Fibroblast of upper back skin (primary cell): ENCODE data around the gene CIC.

Source experiments
- DNase-seq: peaks from one replicate; pipeline ENCODE4 v3.0.0-alpha.2; 2013

Gene CIC

DNA sequence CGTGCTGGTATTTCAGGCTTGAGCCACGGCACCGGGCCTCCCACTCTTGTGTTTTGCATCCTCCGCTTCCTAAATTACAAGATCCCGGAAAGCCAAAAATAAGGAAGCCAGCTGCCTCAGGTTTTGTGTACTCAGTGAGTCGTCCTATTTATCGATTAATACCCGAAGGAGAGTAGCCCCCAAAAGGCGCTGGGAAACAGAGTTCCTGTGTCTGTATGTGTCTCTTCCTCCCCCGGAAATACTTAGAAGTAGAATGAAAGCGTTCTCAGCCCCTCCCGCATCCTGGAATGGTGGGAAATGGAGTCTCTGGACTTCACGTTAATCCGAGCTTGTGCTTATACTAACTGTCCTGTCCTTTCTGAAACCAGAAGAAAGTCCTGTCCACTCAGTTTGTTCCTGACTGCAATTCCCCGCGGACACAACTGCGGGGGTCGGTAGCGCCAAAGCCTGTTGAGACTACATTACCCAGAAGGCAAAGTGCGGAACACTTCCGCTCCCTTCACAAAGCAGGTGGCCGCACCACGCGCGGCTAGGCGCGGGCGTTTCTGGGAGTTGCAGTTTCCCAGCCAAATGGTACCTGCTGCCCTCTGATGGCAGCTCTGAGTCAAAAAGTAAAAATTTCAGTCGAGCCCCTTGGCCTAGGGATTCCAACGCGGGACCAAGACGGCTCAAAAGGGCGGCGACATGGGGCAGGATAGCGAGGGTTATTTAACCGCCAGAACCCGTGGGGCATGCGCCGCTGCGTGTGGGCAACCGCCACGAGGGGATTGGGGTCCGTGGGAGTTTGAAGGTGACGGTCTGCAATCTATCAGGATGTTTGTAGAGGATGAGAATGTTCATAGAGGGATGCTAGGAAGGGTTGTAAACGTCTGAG is 24.5 kb upstream of the CIC start:
- peak; percentile 93 for DNase-seq

GRCh38 chr19:42245231-42245630 is 23.8 kb upstream of the CIC start:
- no peak for DNase-seq

GRCh38 chr19:42246143-42246921 is 22.7 kb upstream of the CIC start:
- DNase-seq = peak; percentile 83

DNA sequence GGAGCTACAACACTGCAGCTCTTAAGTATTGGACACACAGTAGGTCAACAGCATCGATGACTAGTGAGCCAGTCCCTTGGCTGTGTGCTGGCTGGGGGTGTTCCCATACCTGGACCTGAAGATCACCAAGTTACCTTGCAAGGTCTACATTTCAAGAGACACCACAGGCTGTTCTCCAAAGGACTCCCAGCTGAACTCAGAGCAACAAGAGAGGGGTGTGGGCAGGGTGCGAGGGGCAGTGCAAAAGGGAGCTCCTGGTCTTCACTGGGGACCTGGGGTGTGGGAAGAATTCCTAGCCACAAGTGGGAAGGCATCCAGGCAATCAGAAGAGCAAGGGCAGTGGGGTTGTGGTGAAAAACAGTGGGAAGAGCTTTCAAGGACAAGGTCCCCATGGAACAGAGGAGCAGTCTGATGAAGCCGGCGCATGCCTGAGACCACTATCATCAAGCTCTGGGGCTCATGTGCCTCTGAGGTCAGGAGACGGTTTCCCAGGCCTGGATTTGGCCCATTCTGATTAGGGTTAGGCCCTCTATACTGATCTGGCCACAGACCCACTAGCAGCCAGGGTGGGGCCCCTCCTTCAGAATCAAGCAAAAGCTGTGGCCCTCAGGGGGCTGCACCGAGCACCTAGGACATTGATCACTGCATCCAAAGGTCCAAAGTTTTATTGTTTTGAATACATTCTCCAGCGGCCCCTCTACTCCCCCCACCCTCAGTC is 22.0 kb upstream of the CIC start:
- peak; percentile 59 for DNase-seq

- no peak for DNase-seq
Measured at GRCh38 chr19:42247640-42248199, 21.3 kb upstream of the CIC start.

DNA sequence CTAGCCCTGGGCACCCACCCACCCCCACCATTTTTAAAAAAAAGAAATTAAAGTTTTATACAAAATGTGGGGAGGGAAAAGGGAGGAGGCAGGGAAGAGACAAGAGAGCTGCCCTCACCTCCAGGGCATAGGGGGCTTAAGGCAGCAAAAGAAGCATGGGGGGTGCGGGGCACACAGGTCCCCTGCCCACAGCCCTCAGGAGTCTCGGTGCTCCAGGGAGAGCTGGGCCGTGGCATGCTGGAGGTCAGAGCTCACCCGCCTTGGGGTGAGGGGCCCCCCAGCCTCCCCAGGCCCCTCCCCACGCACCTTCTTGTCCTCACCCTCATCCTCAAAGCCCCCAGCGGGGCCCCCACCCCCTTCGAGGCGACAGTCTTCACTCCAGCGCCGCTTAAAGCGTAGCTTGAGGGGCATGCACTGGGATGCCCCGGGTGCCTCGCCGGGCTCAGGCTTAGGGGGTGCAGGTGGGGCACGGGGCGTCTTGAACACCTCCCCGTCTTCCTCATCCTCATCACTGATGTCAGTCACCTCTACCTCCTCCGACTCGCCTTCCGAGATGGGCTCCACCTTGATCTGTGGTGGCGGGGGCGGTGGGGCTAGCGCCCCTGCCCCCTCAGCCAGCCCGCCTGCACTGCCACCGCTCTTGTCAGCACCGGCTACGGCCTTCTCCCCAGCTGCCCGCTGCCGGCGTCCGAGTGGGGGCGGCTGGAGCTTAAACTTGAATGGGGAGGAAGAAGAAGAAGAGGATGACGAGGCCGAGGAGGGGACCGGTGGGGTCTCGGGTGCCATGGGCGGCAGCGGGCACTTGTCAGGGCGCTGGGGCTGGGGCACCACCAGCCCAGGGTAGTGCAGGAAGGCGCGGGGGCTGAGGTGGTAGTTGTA is 20.5 kb upstream of the CIC start:
- no peak for DNase-seq

- no peak for DNase-seq
Measured at GRCh38 chr19:42249149-42249750, 19.8 kb upstream of the CIC start.

DNA sequence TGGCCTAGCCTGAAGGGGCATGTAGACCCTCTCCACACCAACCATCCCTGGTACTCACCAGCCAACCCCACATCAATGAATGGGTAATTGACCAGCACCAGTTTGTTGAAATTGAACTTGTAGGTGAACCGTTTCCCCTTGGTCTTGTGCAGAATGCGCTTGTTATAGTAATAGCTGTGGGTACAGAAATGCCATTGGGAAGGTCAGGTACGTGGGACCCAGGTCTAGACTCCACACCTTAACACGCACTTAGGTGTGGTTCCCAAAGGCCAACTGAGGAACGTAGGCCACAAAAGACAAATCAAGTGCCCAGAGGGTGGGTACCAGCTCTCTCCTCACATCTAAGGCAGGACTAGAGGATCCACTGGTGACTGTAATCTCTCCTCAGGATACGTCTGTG is 19.3 kb upstream of the CIC start:
- DNase-seq = no peak

GRCh38 chr19:42250183-42250665 is 18.8 kb upstream of the CIC start:
- no peak for DNase-seq

GRCh38 chr19:42250666-42251531 is 18.2 kb upstream of the CIC start:
- peak; percentile 41 for DNase-seq

DNA sequence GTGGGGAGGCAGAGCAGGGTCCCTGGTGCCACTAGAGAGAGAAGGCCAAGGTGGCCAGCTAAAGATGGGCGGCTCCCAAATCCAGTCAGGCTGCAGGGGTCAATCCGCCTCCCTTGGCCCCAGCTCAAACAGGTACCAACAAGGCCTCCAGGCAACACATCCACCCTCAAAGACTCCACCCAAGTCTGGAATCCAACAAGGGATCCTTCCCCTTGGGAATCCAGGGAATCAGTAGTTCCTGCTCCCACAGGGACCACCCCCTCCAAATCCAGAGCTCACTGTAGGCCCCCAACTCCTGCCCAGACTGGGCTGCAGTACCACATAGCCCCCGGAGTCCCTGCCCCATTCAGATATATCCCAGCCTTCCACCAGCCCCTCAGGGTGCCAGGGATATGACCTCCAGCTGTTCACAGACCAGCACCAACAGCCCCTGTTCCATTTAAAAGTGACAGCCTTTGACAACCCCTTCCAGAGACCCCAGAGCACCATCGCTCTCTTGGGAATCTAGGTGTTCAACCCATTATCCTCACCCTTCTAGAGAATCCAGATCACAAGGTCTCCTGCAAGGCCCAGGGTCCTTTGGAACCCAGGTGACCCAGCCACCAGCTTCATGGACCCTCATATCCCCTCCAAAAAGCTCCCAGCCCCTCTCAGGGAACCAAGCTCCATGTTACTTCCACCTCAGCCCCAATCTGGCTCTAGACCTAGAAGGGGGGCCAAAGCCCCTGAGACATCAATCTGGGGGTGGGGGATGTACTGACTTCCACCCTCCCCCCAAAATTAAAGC is 17.3 kb upstream of the CIC start:
- DNase-seq = no peak

DNA sequence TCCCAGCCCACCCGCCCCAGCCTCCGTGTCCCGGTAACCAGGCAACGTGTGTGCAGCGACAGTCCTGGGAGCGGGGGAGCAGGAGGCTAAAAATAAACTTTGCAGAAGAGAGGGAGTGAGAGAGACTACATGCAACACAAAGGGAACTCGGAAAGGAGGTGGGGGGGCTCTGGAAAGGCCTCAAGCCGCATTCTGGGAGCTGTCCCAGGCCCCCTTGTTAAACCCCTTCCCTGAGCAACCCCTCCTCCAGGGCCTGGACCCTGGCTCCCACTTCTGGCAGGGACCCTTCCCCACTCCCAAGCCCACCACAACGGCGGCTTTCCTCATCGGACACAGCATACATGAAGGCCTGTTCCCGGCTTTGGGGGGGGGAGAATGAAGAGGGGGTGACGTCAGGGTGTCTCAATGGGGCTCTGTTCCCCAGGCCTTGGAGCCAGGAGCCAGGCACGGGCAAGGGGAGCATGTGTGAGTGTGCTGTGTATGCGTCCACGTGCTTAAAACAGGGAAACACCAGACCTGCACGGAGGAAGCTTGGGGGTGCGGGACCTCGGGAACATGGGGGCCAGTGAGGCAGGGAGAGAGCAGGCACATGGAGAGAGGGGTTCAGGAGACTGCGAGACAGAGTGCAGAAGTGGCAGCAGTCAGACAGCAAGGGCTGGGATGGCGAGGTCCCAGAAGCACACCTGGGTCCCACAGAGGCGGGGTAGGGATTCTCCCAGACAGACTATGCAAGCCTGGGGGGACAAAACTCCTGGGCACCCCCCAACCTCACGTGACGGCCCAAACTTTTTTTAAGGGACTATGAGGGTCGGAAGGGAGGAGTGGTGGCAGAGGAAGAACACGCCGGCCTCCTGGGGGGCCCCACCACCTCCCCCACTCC is 16.4 kb upstream of the CIC start:
- DNase-seq = peak; percentile 45

GRCh38 chr19:42253245-42254088 is 15.6 kb upstream of the CIC start:
- peak; percentile 48 for DNase-seq

- DNase-seq = peak; percentile 58
Measured at GRCh38 chr19:42254089-42254849, 14.8 kb upstream of the CIC start.

- DNase-seq = peak; percentile 90
Measured at GRCh38 chr19:42254850-42255765, 13.9 kb upstream of the CIC start, which contains the start of gene ERF. TSS of gene ERF (minus strand) at chr19:42255128. CDS start at chr19:42254999, 129 bp downstream.
